ENCODE measurements around the gene IL10. TPM values are rescaled to one million over a fixed set of nuclear protein-coding genes. Genes with fewer than 3 reads are reported as not detected.

The IL10 gene
- total RNA-seq (ENCODE audit: unreplicated experiment): not detected
- long read RNA-seq: 0 reads

- no peaks in the 10 kb centered on the region for H3K36me3 Mint-ChIP-seq (ENCODE audit: unreplicated experiment)
- no peak within 1 kb of the TSS for H3K4me3 Mint-ChIP-seq (ENCODE audit: unreplicated experiment)
- H3K4me1 Mint-ChIP-seq (ENCODE audit: low read depth, unreplicated experiment): peaks cover 6% of the 10 kb centered on the region
- H3K9me3 Mint-ChIP-seq (ENCODE audit: unreplicated experiment): no peaks in the 10 kb centered on the region
- no peak for DNase-seq
- no peak within 1 kb of the TSS for H3K27ac Mint-ChIP-seq (ENCODE audit: unreplicated experiment)
- H3K27me3 Mint-ChIP-seq (ENCODE audit: unreplicated experiment): peaks cover 3% of the 10 kb centered on the region
- no peak for TF ChIP-seq CTCF (IDR thresholded peaks at IDR 0.05; ENCODE audit: partially characterized antibody, unreplicated experiment)
Measured at GRCh38 chr1:206772243-206772937, at the start of gene IL10. Gene IL10 (minus strand): TSS chr1:206772494. CDS start chr1:206772435, 59 bp downstream.

- no peak for TF ChIP-seq CTCF (IDR thresholded peaks at IDR 0.05; ENCODE audit: partially characterized antibody, unreplicated experiment)
- peaks cover 2% of the 10 kb centered on the region for H3K27me3 Mint-ChIP-seq (ENCODE audit: unreplicated experiment)
- H3K36me3 Mint-ChIP-seq (ENCODE audit: unreplicated experiment): no peaks in the 10 kb centered on the region
- no peak for DNase-seq
- no peak overlapping the region for H3K27ac Mint-ChIP-seq (ENCODE audit: unreplicated experiment)
- H3K9me3 Mint-ChIP-seq (ENCODE audit: unreplicated experiment): no peaks in the 10 kb centered on the region
- H3K4me3 Mint-ChIP-seq (ENCODE audit: unreplicated experiment): no peak overlapping the region
- H3K4me1 Mint-ChIP-seq (ENCODE audit: low read depth, unreplicated experiment): no peaks in the 10 kb centered on the region
Measured at GRCh38 chr1:206821493-206821892, 49.2 kb upstream of the IL10 start.

- Mint-ChIP-seq H3K36me3 (ENCODE audit: unreplicated experiment) (no peaks in the 10 kb centered on the region), H3K27me3 (ENCODE audit: unreplicated experiment) (no peaks in the 10 kb centered on the region), H3K4me3 (ENCODE audit: unreplicated experiment) (no peak overlapping the region), H3K4me1 (ENCODE audit: low read depth, unreplicated experiment) (no peaks in the 10 kb centered on the region), H3K9me3 (ENCODE audit: unreplicated experiment) (no peaks in the 10 kb centered on the region), H3K27ac (ENCODE audit: unreplicated experiment) (no peak overlapping the region)
- no peak for TF ChIP-seq CTCF (IDR thresholded peaks at IDR 0.05; ENCODE audit: partially characterized antibody, unreplicated experiment)
- no peak for DNase-seq
Measured at GRCh38 chr1:206816390-206817287, 44.3 kb upstream of the IL10 start.

GRCh38 chr1:206814716-206815341, 42.5 kb upstream of the IL10 start:
- Mint-ChIP-seq H3K4me3 (ENCODE audit: unreplicated experiment) (no peak overlapping the region), H3K27ac (ENCODE audit: unreplicated experiment) (no peak overlapping the region), H3K9me3 (ENCODE audit: unreplicated experiment) (no peaks in the 10 kb centered on the region), H3K4me1 (ENCODE audit: low read depth, unreplicated experiment) (no peaks in the 10 kb centered on the region), H3K36me3 (ENCODE audit: unreplicated experiment) (no peaks in the 10 kb centered on the region), H3K27me3 (ENCODE audit: unreplicated experiment) (no peaks in the 10 kb centered on the region)
- no peak for DNase-seq
- TF ChIP-seq CTCF (IDR thresholded peaks at IDR 0.05; ENCODE audit: partially characterized antibody, unreplicated experiment): no peak
